ENCODE data around the gene TENM4. TPM values are rescaled to one million over a fixed set of nuclear protein-coding genes. Genes with fewer than 3 reads are reported as not detected.

The TENM4 gene
- total and polyA plus RNA-seq, 2 of the 13 experiments (the other 11 are each of a cell fraction or from before 2014, with no cell fraction given), result not detected

DNA sequence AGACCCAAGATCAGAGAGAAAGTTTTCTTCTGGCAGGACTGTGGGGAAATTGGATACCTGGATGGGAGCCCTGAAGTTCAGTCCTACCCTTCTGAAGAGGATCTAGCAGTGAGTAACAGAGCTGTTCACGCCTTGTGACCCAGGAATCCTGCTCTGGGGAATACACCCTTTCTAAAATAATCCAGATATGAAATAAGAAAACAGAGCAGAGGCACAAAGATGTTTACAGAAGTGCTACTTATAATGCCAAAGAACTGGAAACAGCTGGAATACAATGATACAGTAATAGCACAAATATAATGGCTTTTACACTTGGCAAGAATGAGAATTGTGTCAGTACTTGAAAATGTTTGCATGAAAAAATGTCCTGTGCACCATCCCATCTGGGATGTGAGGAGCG lies 562.2 kb downstream of the TENM4 start (continued):
- TF ChIP-seq, protein P1, sequence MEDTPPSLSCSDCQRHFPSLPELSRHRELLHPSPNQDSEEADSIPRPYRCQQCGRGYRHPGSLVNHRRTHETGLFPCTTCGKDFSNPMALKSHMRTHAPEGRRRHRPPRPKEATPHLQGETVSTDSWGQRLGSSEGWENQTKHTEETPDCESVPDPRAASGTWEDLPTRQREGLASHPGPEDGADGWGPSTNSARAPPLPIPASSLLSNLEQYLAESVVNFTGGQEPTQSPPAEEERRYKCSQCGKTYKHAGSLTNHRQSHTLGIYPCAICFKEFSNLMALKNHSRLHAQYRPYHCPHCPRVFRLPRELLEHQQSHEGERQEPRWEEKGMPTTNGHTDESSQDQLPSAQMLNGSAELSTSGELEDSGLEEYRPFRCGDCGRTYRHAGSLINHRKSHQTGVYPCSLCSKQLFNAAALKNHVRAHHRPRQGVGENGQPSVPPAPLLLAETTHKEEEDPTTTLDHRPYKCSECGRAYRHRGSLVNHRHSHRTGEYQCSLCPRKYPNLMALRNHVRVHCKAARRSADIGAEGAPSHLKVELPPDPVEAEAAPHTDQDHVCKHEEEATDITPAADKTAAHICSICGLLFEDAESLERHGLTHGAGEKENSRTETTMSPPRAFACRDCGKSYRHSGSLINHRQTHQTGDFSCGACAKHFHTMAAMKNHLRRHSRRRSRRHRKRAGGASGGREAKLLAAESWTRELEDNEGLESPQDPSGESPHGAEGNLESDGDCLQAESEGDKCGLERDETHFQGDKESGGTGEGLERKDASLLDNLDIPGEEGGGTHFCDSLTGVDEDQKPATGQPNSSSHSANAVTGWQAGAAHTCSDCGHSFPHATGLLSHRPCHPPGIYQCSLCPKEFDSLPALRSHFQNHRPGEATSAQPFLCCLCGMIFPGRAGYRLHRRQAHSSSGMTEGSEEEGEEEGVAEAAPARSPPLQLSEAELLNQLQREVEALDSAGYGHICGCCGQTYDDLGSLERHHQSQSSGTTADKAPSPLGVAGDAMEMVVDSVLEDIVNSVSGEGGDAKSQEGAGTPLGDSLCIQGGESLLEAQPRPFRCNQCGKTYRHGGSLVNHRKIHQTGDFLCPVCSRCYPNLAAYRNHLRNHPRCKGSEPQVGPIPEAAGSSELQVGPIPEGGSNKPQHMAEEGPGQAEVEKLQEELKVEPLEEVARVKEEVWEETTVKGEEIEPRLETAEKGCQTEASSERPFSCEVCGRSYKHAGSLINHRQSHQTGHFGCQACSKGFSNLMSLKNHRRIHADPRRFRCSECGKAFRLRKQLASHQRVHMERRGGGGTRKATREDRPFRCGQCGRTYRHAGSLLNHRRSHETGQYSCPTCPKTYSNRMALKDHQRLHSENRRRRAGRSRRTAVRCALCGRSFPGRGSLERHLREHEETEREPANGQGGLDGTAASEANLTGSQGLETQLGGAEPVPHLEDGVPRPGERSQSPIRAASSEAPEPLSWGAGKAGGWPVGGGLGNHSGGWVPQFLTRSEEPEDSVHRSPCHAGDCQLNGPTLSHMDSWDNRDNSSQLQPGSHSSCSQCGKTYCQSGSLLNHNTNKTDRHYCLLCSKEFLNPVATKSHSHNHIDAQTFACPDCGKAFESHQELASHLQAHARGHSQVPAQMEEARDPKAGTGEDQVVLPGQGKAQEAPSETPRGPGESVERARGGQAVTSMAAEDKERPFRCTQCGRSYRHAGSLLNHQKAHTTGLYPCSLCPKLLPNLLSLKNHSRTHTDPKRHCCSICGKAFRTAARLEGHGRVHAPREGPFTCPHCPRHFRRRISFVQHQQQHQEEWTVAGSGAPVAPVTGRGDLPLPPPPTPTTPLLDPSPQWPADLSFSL (CRISPR knock-in tag; IDR thresholded peaks at IDR 0.05), result no peak
- TF ChIP-seq ZNF570 (CRISPR knock-in tag; IDR thresholded peaks at IDR 0.05; ENCODE audit: borderline replicate concordance) (no peak), ZBTB7B (CRISPR knock-in tag; IDR thresholded peaks at IDR 0.05) (no peak), SP140L (CRISPR knock-in tag; IDR thresholded peaks at IDR 0.05; ENCODE audit: borderline replicate concordance) (no peak), MAF1 (CRISPR knock-in tag; IDR thresholded peaks at IDR 0.05; ENCODE audit: borderline replicate concordance) (no peak), SAP130 (CRISPR knock-in tag; IDR thresholded peaks at IDR 0.05; ENCODE audit: low read depth) (no peak), ZNF30 (CRISPR knock-in tag; IDR thresholded peaks at IDR 0.05) (no peak)

DNA sequence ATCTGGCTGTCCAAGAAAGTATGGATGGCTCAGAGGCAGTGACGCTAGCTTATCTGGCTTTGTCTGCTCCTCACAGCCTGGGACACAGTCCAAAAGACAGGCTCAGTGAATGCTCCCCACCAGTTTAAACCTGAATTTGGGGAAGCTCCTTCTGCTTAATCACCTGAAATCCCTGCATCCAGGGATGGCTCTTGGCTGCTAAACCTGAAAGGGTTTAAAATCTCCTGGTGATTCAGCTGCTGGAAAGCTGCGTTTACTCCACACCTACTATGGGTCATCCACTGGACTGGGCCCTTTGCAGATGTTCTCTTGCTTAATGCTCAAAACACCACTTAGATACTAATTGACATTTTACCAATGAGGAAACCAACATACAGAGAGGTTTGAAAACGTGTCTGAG lies 564.2 kb downstream of the TENM4 start:
- Histone ChIP-seq H3K27me3 (ENCODE audit: control insufficient read depth in 1 of 2, insufficient read depth in 2 of 2, low read length in 2 of 2) (no peaks in the 10 kb centered on the region; a peak in 2 of 5 replicates), H3K36me3 (replicated peaks in 1 of 2; ENCODE audit: control insufficient read depth in 1 of 2, insufficient read depth in 2 of 2, low read length in 2 of 2) (no peaks in the 10 kb centered on the region), H3K9ac (ENCODE audit: insufficient read depth, low read depth, low read length) (no peak overlapping the region), H2AFZ (ENCODE audit: low read length) (no peak overlapping the region), H3K27ac (ENCODE audit: extremely low read length, insufficient read depth, low read length) (no peak overlapping the region), H3K79me2 (ENCODE audit: insufficient read depth, low read length) (no peaks in the 10 kb centered on the region), H3K4me1 (ENCODE audit: insufficient read depth, low read length) (no peaks in the 10 kb centered on the region), H4K20me1 (ENCODE audit: insufficient read depth, low read length) (no peaks in the 10 kb centered on the region), H3K9me3 (ENCODE audit: low read length) (no peaks in the 10 kb centered on the region; the same call in 1 of the 2 replicates), H3K4me2 (ENCODE audit: low read depth, low read length) (no peak overlapping the region), H3K4me3 (replicated peaks in 1 of 3; ENCODE audit: insufficient read depth in 1 of 3, low read depth in 2 of 3, low read length in 3 of 3) (no peak overlapping the region)
- ChIA-PET CTCF (ENCODE audit: low intra/inter-chr PET ratio, low total read pairs) (no interaction called here), POLR2A (no interaction called here)
- DNase-seq (ENCODE audit: low spot score) (no peak), FAIRE-seq (no peak), ATAC-seq (no peak)
- 0% methylated on average over 3 of the region's 3 CpGs for WGBS (ENCODE audit: low lambda C conversion rate)
- intact Hi-C loops (cut with micrococcal nuclease; ENCODE audit: unreplicated experiment), result no loop called here
- in situ Hi-C loops (cut with HindIII; ENCODE audit: extremely low pct_ligation_motif_present, low pct_unique_long_range_greater_than_20kb), result no loop called here
- no TSS peak for BruUV-seq (replicated peaks)
- TF ChIP-seq ZFP37 (CRISPR knock-in tag; IDR thresholded peaks at IDR 0.05; ENCODE audit: borderline replicate concordance) (no peak), PREB (CRISPR knock-in tag; IDR thresholded peaks at IDR 0.05) (no peak), MTA3 (CRISPR knock-in tag; IDR thresholded peaks at IDR 0.05) (no peak), ZNF674 (CRISPR knock-in tag; IDR thresholded peaks at IDR 0.05; ENCODE audit: low read depth) (no peak), PCBP2 (optimal IDR thresholded peaks at IDR 0.05; ENCODE audit: low read depth, low read length, poor library complexity, severe bottlenecking) (no peak), KAT8 (CRISPR knock-in tag; IDR thresholded peaks at IDR 0.05) (no peak), SRSF9 (IDR thresholded peaks at IDR 0.05; ENCODE audit: borderline replicate concordance, insufficient read depth, low read depth, low read length, poor library complexity, severe bottlenecking) (no peak)
- TF ChIP-seq, protein P2, sequence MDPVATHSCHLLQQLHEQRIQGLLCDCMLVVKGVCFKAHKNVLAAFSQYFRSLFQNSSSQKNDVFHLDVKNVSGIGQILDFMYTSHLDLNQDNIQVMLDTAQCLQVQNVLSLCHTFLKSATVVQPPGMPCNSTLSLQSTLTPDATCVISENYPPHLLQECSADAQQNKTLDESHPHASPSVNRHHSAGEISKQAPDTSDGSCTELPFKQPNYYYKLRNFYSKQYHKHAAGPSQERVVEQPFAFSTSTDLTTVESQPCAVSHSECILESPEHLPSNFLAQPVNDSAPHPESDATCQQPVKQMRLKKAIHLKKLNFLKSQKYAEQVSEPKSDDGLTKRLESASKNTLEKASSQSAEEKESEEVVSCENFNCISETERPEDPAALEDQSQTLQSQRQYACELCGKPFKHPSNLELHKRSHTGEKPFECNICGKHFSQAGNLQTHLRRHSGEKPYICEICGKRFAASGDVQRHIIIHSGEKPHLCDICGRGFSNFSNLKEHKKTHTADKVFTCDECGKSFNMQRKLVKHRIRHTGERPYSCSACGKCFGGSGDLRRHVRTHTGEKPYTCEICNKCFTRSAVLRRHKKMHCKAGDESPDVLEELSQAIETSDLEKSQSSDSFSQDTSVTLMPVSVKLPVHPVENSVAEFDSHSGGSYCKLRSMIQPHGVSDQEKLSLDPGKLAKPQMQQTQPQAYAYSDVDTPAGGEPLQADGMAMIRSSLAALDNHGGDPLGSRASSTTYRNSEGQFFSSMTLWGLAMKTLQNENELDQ (CRISPR knock-in tag; IDR thresholded peaks at IDR 0.05; ENCODE audit: borderline replicate concordance), result no peak

Data from HepG2 (cell line).